Ovary (tissue), 3 donors: Measurements from ENCODE around the gene OGFRL1.

Experiments used
- EP300 ChIP-seq: sonication (generic); formaldehyde crosslinking; IDR thresholded peaks from one replicate; pipeline ENCODE4 v1.6.1; 2017; ENCODE audit warnings: antibody characterized with exemption
- POLR2A ChIP-seq: fragments of 450-650 bp; IDR thresholded peaks from one replicate; pipeline ENCODE4 v1.6.1; 2017; ENCODE audit warnings: antibody characterized with exemption, mild to moderate bottlenecking, moderate library complexity
- TF ChIP-seq, protein P1 (sequence below), 3 donors: fragments of 450-650 bp in 2 of 3; fragments of 200-600 bp in 1 of 3; IDR thresholded peaks; one replicate each; pipeline versions ENCODE4 v1.5.1 to v1.8.0; 2016 to 2022; ENCODE audit warnings: antibody characterized with exemption in 3 of 3, mild to moderate bottlenecking in 1 of 3
- donor health status: DM: no; HTN: no; CAD: no.

GRCh38 chr6:71338540-71339316 is 50.1 kb downstream of the OGFRL1 start:
- TF ChIP-seq, protein P1, sequence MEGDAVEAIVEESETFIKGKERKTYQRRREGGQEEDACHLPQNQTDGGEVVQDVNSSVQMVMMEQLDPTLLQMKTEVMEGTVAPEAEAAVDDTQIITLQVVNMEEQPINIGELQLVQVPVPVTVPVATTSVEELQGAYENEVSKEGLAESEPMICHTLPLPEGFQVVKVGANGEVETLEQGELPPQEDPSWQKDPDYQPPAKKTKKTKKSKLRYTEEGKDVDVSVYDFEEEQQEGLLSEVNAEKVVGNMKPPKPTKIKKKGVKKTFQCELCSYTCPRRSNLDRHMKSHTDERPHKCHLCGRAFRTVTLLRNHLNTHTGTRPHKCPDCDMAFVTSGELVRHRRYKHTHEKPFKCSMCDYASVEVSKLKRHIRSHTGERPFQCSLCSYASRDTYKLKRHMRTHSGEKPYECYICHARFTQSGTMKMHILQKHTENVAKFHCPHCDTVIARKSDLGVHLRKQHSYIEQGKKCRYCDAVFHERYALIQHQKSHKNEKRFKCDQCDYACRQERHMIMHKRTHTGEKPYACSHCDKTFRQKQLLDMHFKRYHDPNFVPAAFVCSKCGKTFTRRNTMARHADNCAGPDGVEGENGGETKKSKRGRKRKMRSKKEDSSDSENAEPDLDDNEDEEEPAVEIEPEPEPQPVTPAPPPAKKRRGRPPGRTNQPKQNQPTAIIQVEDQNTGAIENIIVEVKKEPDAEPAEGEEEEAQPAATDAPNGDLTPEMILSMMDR (IDR thresholded peaks at IDR 0.05) = no peak
- TF ChIP-seq EP300 (no peak), POLR2A (no peak)
